ENCODE results near the gene DENND1C. TPM values are rescaled to one million over a fixed set of nuclear protein-coding genes. Genes with fewer than 3 reads are reported as not detected.

DENND1C gene
- total RNA-seq, 1 donor from 2014 or later: not detected

GRCh38 chr19:6527893-6528543 lies 46.4 kb upstream of the DENND1C start:
- peaks cover 4% of the 10 kb centered on the region for H3K36me3 Mint-ChIP-seq (ENCODE audit: low read depth)

GRCh38 chr19:6524311-6524710 lies 42.7 kb upstream of the DENND1C start:
- Mint-ChIP-seq H3K36me3 (ENCODE audit: low read depth) (no peaks in the 10 kb centered on the region), H3K27ac (ENCODE audit: unreplicated experiment) (no peak overlapping the region), H3K9me3 (peaks cover under 1% of the 10 kb centered on the region), H3K4me1 (peaks cover 2% of the 10 kb centered on the region), H3K4me3 (no peak overlapping the region), H3K27me3 (ENCODE audit: low read depth) (peaks cover 11% of the 10 kb centered on the region)
- no peak for DNase-seq (ENCODE audit: low read depth, low spot score)
- no peak for TF ChIP-seq CTCF (conservative IDR thresholded peaks at IDR 0.05)

More at GRCh38 chr19:6527893-6528543, 46.4 kb upstream of the DENND1C start:
- peaks cover 4% of the 10 kb centered on the region for H3K9me3 Mint-ChIP-seq
- DNase-seq (ENCODE audit: low read depth, low spot score): no peak
- H3K4me1 Mint-ChIP-seq: peaks cover 30% of the 10 kb centered on the region
- H3K4me3 Mint-ChIP-seq: peak overlapping the region; percentile 56
- no peak for TF ChIP-seq CTCF (conservative IDR thresholded peaks at IDR 0.05)
- peaks cover 43% of the 10 kb centered on the region for H3K27me3 Mint-ChIP-seq (ENCODE audit: low read depth)
- H3K27ac Mint-ChIP-seq (ENCODE audit: unreplicated experiment): no peak overlapping the region

GRCh38 chr19:6522712-6523111 lies 41.1 kb upstream of the DENND1C start:
- Mint-ChIP-seq H3K36me3 (ENCODE audit: low read depth) (no peaks in the 10 kb centered on the region), H3K4me1 (peaks cover 8% of the 10 kb centered on the region), H3K27ac (ENCODE audit: unreplicated experiment) (no peak overlapping the region), H3K4me3 (no peak overlapping the region), H3K27me3 (ENCODE audit: low read depth) (peaks cover 4% of the 10 kb centered on the region), H3K9me3 (no peaks in the 10 kb centered on the region)
- TF ChIP-seq CTCF (conservative IDR thresholded peaks at IDR 0.05): no peak
- no peak for DNase-seq (ENCODE audit: low read depth, low spot score)

- Mint-ChIP-seq H3K9me3 (no peaks in the 10 kb centered on the region), H3K27me3 (ENCODE audit: low read depth) (peaks cover 3% of the 10 kb centered on the region), H3K4me1 (peaks cover 13% of the 10 kb centered on the region)
Measured at GRCh38 chr19:6521718-6522646, 40.4 kb upstream of the DENND1C start.

GRCh38 chr19:6519289-6519688 lies 37.7 kb upstream of the DENND1C start:
- Mint-ChIP-seq H3K36me3 (ENCODE audit: low read depth) (no peaks in the 10 kb centered on the region), H3K4me3 (no peak overlapping the region), H3K27me3 (ENCODE audit: low read depth) (peaks cover 7% of the 10 kb centered on the region), H3K27ac (ENCODE audit: unreplicated experiment) (no peak overlapping the region), H3K4me1 (peaks cover 23% of the 10 kb centered on the region), H3K9me3 (no peaks in the 10 kb centered on the region)
- no peak for DNase-seq (ENCODE audit: low read depth, low spot score)
- TF ChIP-seq CTCF (conservative IDR thresholded peaks at IDR 0.05): no peak

More at GRCh38 chr19:6521718-6522646, 40.4 kb upstream of the DENND1C start:
- Mint-ChIP-seq H3K4me3 (no peak overlapping the region), H3K36me3 (ENCODE audit: low read depth) (no peaks in the 10 kb centered on the region), H3K27ac (ENCODE audit: unreplicated experiment) (no peak overlapping the region)
- no peak for TF ChIP-seq CTCF (conservative IDR thresholded peaks at IDR 0.05)
- no peak for DNase-seq (ENCODE audit: low read depth, low spot score)
